ENCODE measurements around the gene GBP6. TPM values are rescaled to one million over a fixed set of nuclear protein-coding genes. Genes with fewer than 3 reads are reported as not detected.

GBP6 gene, protein sequence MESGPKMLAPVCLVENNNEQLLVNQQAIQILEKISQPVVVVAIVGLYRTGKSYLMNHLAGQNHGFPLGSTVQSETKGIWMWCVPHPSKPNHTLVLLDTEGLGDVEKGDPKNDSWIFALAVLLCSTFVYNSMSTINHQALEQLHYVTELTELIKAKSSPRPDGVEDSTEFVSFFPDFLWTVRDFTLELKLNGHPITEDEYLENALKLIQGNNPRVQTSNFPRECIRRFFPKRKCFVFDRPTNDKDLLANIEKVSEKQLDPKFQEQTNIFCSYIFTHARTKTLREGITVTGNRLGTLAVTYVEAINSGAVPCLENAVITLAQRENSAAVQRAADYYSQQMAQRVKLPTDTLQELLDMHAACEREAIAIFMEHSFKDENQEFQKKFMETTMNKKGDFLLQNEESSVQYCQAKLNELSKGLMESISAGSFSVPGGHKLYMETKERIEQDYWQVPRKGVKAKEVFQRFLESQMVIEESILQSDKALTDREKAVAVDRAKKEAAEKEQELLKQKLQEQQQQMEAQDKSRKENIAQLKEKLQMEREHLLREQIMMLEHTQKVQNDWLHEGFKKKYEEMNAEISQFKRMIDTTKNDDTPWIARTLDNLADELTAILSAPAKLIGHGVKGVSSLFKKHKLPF
- total RNA-seq (2021; fragmentation: NEBNext Ultra II Directional; extraction: Animal tissue kit (Norgen Biotek cat#: 25700)): not detected
- long read RNA-seq: 0 reads

DNA sequence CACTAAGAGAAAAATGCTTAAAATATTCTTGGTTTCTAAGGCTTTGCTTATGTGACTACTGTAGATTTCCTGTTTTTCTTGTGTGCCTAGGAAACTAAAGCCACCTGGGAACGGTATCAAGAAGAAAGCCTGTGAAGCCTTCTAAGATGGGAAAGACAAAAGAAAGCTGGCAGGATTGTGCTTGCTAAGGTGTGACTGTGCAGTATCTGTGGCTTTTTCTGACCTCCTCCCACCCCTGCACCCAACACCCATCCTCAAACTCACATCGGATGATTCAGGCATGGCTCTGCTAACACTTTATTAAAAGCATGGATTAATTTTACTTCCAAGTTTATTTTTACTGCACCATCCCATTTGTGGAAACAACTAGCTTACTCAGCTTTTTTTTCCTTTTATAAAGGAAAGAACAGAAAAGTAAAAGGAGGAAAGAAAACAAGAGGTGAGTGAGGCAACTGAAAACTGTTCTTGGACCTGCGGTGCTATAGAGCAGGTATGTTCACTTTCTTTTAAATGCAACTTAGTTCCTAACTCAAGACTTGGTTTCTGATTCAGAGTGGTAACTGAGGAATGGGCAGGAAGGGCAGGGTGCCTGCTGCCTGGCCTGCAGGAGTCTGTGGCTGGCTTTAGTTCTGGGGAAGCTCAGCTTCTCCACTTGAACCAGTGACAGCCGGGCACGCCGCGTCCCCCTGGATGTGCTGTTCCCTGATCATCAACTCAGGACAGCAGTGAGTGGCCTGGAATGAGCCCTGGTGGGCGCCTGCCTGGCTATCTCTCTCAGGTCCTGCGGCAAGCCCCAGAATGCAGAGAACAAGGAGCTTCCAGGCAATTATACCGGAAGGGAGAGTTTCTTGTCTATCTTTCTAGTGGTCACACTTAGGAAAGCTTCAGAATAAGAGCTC, at the start of gene GBP6:
TSS of gene GBP6 (plus strand) at position 422 of the 899 bp plus-strand sequence. CDS start 4,493 bp downstream, outside the sequence.
- TF ChIP-seq CTCF (IDR thresholded peaks at IDR 0.05): no peak
- Mint-ChIP-seq H3K4me1 (ENCODE audit: low read depth) (peaks cover 7% of the 10 kb centered on the region; the same call in 1 of the 2 replicates), H3K27ac (no peak within 1 kb of the TSS), H3K36me3 (ENCODE audit: low read depth) (no peaks in the 10 kb centered on the region), H3K4me3 (no peak within 1 kb of the TSS), H3K27me3 (ENCODE audit: insufficient read depth) (peaks cover 3% of the 10 kb centered on the region; the same call in 1 of the 2 replicates), H3K9me3 (no peaks in the 10 kb centered on the region)
- no peak for DNase-seq

DNA sequence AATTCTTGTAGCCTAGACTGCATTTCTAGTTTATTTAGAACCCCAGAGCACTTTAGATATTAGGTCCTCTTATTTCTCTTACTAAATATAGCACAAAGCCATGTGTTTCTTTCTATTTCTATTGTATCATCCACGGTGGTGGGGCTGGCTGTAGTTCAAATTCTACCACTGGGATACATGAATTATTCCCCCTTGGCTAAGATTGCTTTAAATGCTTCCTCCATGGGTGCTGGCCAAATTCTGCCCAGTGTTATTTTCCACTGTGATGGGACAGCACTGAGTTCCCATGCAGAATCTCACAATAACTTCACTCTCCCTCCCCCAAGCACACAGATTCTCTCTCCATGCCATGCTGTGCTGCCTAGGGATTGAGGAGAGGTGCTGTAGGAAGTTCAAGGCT, 41.5 kb upstream of the GBP6 start:
- Mint-ChIP-seq H3K27me3 (ENCODE audit: insufficient read depth) (no peaks in the 10 kb centered on the region), H3K9me3 (peaks cover 42% of the 10 kb centered on the region), H3K36me3 (ENCODE audit: low read depth) (no peaks in the 10 kb centered on the region), H3K4me1 (ENCODE audit: low read depth) (no peaks in the 10 kb centered on the region), H3K27ac (no peak overlapping the region), H3K4me3 (no peak overlapping the region)
- no peak for TF ChIP-seq CTCF (IDR thresholded peaks at IDR 0.05)
- no peak for DNase-seq

DNA sequence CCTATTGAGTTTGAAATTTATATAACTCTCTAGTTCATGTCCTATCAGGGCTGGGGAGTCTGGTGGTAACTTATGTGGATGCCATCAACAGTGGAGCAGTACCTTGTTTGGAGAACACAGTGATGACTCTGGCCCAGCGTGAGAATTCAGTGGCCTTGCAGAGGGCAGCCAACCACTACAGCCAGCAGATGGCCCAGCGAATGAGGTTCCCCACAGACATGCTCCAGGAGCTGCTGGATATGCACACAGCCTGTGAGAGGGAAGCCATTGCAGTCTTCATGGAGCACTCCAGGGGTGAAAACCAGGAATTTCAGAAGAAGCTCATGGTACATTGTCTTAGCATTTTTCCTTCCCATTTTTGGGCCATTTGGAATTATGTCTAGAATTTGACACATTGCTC, 32.0 kb upstream of the GBP6 start:
- no peak for DNase-seq
- H3K4me3 Mint-ChIP-seq: no peak overlapping the region
- H3K9me3 Mint-ChIP-seq: peaks cover 21% of the 10 kb centered on the region
- no peaks in the 10 kb centered on the region; the same call in 1 of the 2 replicates for H3K27me3 Mint-ChIP-seq (ENCODE audit: insufficient read depth)
- H3K4me1 Mint-ChIP-seq (ENCODE audit: low read depth): no peaks in the 10 kb centered on the region
- H3K36me3 Mint-ChIP-seq (ENCODE audit: low read depth): no peaks in the 10 kb centered on the region
- no peak overlapping the region for H3K27ac Mint-ChIP-seq
- TF ChIP-seq CTCF (IDR thresholded peaks at IDR 0.05): no peak

- Mint-ChIP-seq H3K27ac (no peak overlapping the region), H3K9me3 (peaks cover 21% of the 10 kb centered on the region), H3K27me3 (ENCODE audit: insufficient read depth) (no peaks in the 10 kb centered on the region; the same call in 1 of the 2 replicates), H3K36me3 (ENCODE audit: low read depth) (no peaks in the 10 kb centered on the region), H3K4me3 (no peak overlapping the region), H3K4me1 (ENCODE audit: low read depth) (no peaks in the 10 kb centered on the region)
- TF ChIP-seq CTCF (IDR thresholded peaks at IDR 0.05): no peak
- DNase-seq: no peak
Measured at GRCh38 chr1:89332461-89332860, 31.4 kb upstream of the GBP6 start.

DNA sequence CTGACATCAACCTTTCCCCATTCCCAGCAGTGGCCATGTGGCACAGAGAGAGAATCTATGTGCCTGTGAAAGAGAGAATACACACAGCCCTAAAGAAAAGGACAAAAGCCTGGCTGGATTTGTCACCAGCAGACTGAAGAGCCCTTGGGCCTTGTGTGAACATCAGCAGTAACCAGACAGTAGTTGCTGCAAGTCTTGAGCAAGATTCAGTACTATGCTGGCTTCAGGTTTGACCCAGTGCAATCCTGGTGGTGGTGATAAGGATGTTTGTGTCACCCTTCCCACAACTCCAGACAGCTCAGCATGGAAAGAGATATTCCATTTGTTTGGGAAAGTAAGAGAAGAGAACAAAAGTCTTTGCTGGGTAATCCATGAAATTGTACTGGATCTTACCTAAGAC, 28.4 kb upstream of the GBP6 start:
- H3K36me3 Mint-ChIP-seq (ENCODE audit: low read depth): no peaks in the 10 kb centered on the region
- H3K4me1 Mint-ChIP-seq (ENCODE audit: low read depth): no peaks in the 10 kb centered on the region
- no peak overlapping the region for H3K4me3 Mint-ChIP-seq
- no peak for DNase-seq
- H3K27ac Mint-ChIP-seq: no peak overlapping the region
- TF ChIP-seq CTCF (IDR thresholded peaks at IDR 0.05): no peak
- peaks cover 14% of the 10 kb centered on the region for H3K9me3 Mint-ChIP-seq
- H3K27me3 Mint-ChIP-seq (ENCODE audit: insufficient read depth): peaks cover 2% of the 10 kb centered on the region

Measured in HFFc6 (cell line).